GM12878 (cell line): ENCODE results near the gene KREMEN2. TPM values are rescaled to one million over a fixed set of nuclear protein-coding genes. Genes with fewer than 3 reads are reported as not detected.

Source experiments
- ATAC-seq: fragments of 200-7000 bp; cut with Tn5 transposase; 3 replicates; pipeline ENCODE4 v1.9.1; 2020; ENCODE audit warnings: mild to moderate bottlenecking, moderate library complexity
- BruUV-seq: library from RNA; stranded (reverse); fragments of 400-500 nt; replicated peaks from 2 replicates; lab custom pipeline; 2021; lab: Mats Ljungman, UMichigan
- CTCF ChIA-PET: fragments of 300-600 bp; sonication (Branson Sonifier 250); formaldehyde crosslinking; extraction: SDS; loops from one replicate; lab custom pipeline; 2021; ENCODE audit warnings: inconsistent platforms; lab: Yijun Ruan, JAX
- POLR2A ChIA-PET: fragments of 350-600 bp; formaldehyde crosslinking; extraction: SDS; loops from one replicate; lab custom pipeline; 2021; ENCODE audit warnings: inconsistent platforms; lab: Charles Lee
- RAD21 ChIA-PET: fragments of 300-600 bp; sonication (Branson Sonifier 250); formaldehyde crosslinking; loops from one replicate; lab custom pipeline; 2023; ENCODE audit warnings: antibody characterized with exemption; ENCODE audit not compliant: unreplicated experiment; lab: Charles Lee
- SMC1A ChIA-PET: fragments of 300-600 bp; sonication (Branson Sonifier 250); formaldehyde crosslinking; loops from one replicate; lab custom pipeline; 2023; ENCODE audit not compliant: unreplicated experiment, uncharacterized antibody; lab: Charles Lee
- DNase-seq: peaks from one replicate; pipeline ENCODE4 v3.0.0-alpha.2; 2011; ENCODE audit warnings: low read depth, low spot score
- FAIRE-seq: peaks from 3 replicates; lab custom pipeline; 2011; peaks lifted over from hg19 to GRCh38; lab: Jason Lieb, UNC
- H2AFZ ChIP-seq: 2 replicates; pipeline ENCODE4 v1.6.0; 2011; ENCODE audit warnings: low read depth, low read length, control low read depth; ENCODE audit not compliant: control insufficient read depth
- H3K27ac ChIP-seq: 2 replicates; pipeline ENCODE4 v1.5.1; 2011; ENCODE audit warnings: control low read depth; ENCODE audit not compliant: control insufficient read depth, insufficient read depth
- H3K27me3 ChIP-seq, 2 experiments: replicated peaks in 1 of 2; 2 replicates each; pipeline versions ENCODE4 v1.6.0 to v1.6.1; 2011; ENCODE audit warnings: low read length in 1 of 2; ENCODE audit not compliant: control insufficient read depth in 2 of 2, insufficient read depth in 2 of 2
- H3K36me3 ChIP-seq, 2 experiments: 2 replicates each; pipeline ENCODE4 v1.5.1; 2011; ENCODE audit warnings: low read length in 1 of 2; ENCODE audit not compliant: control insufficient read depth in 2 of 2, insufficient read depth in 2 of 2
- H3K4me1 ChIP-seq: 2 replicates; pipeline ENCODE4 v1.6.1; 2011; ENCODE audit warnings: mild to moderate bottlenecking, low read length, moderate library complexity, mixed read lengths; ENCODE audit not compliant: control insufficient read depth, insufficient read depth
- H3K4me2 ChIP-seq: 2 replicates; pipeline ENCODE4 v1.6.0; 2011; ENCODE audit warnings: control low read depth; ENCODE audit not compliant: control insufficient read depth, insufficient read depth
- H3K4me3 ChIP-seq: fragments of 200-600 bp; sonication (generic); 2 replicates; pipeline ENCODE4 v1.5.1; 2016
- H3K79me2 ChIP-seq: 2 replicates; pipeline ENCODE4 v1.6.0; 2011; ENCODE audit warnings: low read length; ENCODE audit not compliant: control insufficient read depth, insufficient read depth
- H3K9ac ChIP-seq: 2 replicates; pipeline ENCODE4 v1.8.0; 2011; ENCODE audit warnings: low read length, control low read depth, mixed read lengths; ENCODE audit not compliant: control insufficient read depth, insufficient read depth
- H3K9me3 ChIP-seq: replicated peaks from 3 replicates; pipeline ENCODE4 v1.5.1; 2011; ENCODE audit warnings: mild to moderate bottlenecking, low read length; ENCODE audit not compliant: control insufficient read depth, insufficient read depth
- H4K20me1 ChIP-seq: 2 replicates; pipeline ENCODE4 v1.6.0; 2011; ENCODE audit not compliant: control insufficient read depth, insufficient read depth
- EGR1 ChIP-seq, 2 experiments: IDR thresholded peaks; 1 replicate in 1 of 2; 2 replicates in 1 of 2; pipeline ENCODE4 v1.6.1; 2011 to 2012; ENCODE audit warnings: low read depth in 2 of 2, low read length in 2 of 2, borderline replicate concordance in 1 of 2, mild to moderate bottlenecking in 1 of 2, moderate library complexity in 1 of 2
- MYC ChIP-seq: IDR thresholded peaks from 2 replicates; pipeline ENCODE4 v1.6.1; 2011; ENCODE audit warnings: mild to moderate bottlenecking, low read length, moderate library complexity, inconsistent platforms; ENCODE audit not compliant: insufficient read depth, insufficient replicate concordance, insufficient read length, severe bottlenecking
- TARDBP ChIP-seq: IDR thresholded peaks from 2 replicates; pipeline ENCODE4 v1.6.1; 2016; ENCODE audit warnings: borderline replicate concordance
- WGBS: methylation state at CpG from one replicate; pipeline ENCODE4 v1.1.6; 2016; ENCODE audit warnings: low lambda C conversion rate; ENCODE audit not compliant: insufficient replicate concordance, insufficient coverage; ENCODE audit errors: missing lambda C conversion rate; 5-methylcytosine and 5-hydroxymethylcytosine counted together
- in situ Hi-C: fragments of 300-500 bp; cut with MboI; formaldehyde crosslinking; loops from 9 replicates; pipeline ENCODE4 v1.14.3; 2018; ENCODE audit warnings: mixed read lengths
- intact Hi-C: fragments of 100-400 bp; cut with micrococcal nuclease; formaldehyde crosslinking; loops from one replicate; pipeline ENCODE4 v1.14.2; 2022; ENCODE audit not compliant: unreplicated experiment
- polyA plus RNA-seq, 11 experiments: library from polyadenylated mRNA; depleted of rRNA in 4 of 11; unstranded in 6 of 11; stranded (reverse) in 5 of 11; fragments of >200 nt; fragmentation: Nextera tagmentation in 4 of 11; fragmentation: Illumina TruSeq in 1 of 11; extraction: Ambion mirVana in 4 of 11; extraction: Trizol in 1 of 11; gene quantifications; 1 replicate in 1 of 11; 2 replicates in 10 of 11; pipeline versions ENCODE4 v1.2.1 to v1.2.3, GENCODE V29; 2011 to 2016; ENCODE audit warnings: inconsistent platforms in 2 of 11, missing spikeins in 2 of 11, low read depth in 1 of 11
- total RNA-seq, 4 experiments: library from RNA; depleted of rRNA in 3 of 4; stranded (reverse); fragments of >200 nt in 3 of 4; fragmentation: Illumina TruSeq in 1 of 4; extraction: Trizol in 1 of 4; gene quantifications; 2 replicates each; pipeline versions ENCODE4 v1.2.1 to v1.2.3, GENCODE V29; 2013 to 2021

Gene KREMEN2
- total and polyA plus RNA-seq, 10 of the 15 experiments (the other 5 are each of a cell fraction or from before 2014, with no cell fraction given): 0.06 to 3.7 (median 0.83) TPM; not detected in 2

GRCh38 chr16:3004781-3005284 is 40.8 kb downstream of the KREMEN2 start:
- no peak for DNase-seq
- H3K27me3 ChIP-seq: peaks cover 0 to 7% of the 10 kb centered on the region in 2 experiments; a peak in 3 of 4 replicates
- ChIA-PET RAD21 (interaction anchor here (1.0 to 3.8 kb wide), 5 partner anchors 15 to 161 kb away, joined by 3 to 94 read pairs (median 21); partner anchors contain the start of genes HCFC1R1, THOC6 and TNFRSF12A), CTCF (interaction anchor here (1.6 to 11.3 kb wide), 3 partner anchors 22 to 124 kb away, joined by 10 to 421 read pairs (median 17); partner anchors contain the start of genes CLDN6, HCFC1R1, THOC6 and TNFRSF12A), SMC1A (interaction anchor here (7.2 kb wide), 1 partner anchor 21 kb away, joined by 91 read pairs; the partner anchor contains the start of genes HCFC1R1 and THOC6), POLR2A (interaction anchor here (1.5 to 1.6 kb wide), 2 partner anchors 19 to 20 kb away, joined by 4 to 7 read pairs; partner anchors contain the start of genes HCFC1R1 and THOC6)
- H3K4me1 ChIP-seq: peaks cover 17% of the 10 kb centered on the region
- H2AFZ ChIP-seq: no peak overlapping the region; the same call in 1 of the 2 replicates
- BruUV-seq: no TSS peak
- in situ Hi-C loops: no loop called here
- TF ChIP-seq TARDBP (no peak), MYC (no peak), EGR1 (IDR thresholded peaks at IDR 0.05; ENCODE audit: borderline replicate concordance in 1 of 2, low read depth in 2 of 2, low read length in 2 of 2) (0 out of 3 replicates have a peak, but pooled peaks of 1 of the 2 experiments have one; percentile 46)
- 23% methylated on average over 12 of the region's 25 CpGs for WGBS
- ATAC-seq: no peak
- H3K9ac ChIP-seq: no peak overlapping the region
- intact Hi-C loops: no loop called here
- no peaks in the 10 kb centered on the region for H4K20me1 ChIP-seq
- no peak overlapping the region for H3K4me3 ChIP-seq
- H3K79me2 ChIP-seq: no peaks in the 10 kb centered on the region
- H3K9me3 ChIP-seq: no peaks in the 10 kb centered on the region
- H3K27ac ChIP-seq: no peak overlapping the region
- no peak for FAIRE-seq
- H3K4me2 ChIP-seq: peak overlapping the region; percentile 71
- H3K36me3 ChIP-seq: no peaks in the 10 kb centered on the region
